Measurements from ENCODE around the gene PPP3CB.
A peak's percentile ranks its signal among the peaks of the same experiment; 100 is the strongest.

PPP3CB gene

DNA sequence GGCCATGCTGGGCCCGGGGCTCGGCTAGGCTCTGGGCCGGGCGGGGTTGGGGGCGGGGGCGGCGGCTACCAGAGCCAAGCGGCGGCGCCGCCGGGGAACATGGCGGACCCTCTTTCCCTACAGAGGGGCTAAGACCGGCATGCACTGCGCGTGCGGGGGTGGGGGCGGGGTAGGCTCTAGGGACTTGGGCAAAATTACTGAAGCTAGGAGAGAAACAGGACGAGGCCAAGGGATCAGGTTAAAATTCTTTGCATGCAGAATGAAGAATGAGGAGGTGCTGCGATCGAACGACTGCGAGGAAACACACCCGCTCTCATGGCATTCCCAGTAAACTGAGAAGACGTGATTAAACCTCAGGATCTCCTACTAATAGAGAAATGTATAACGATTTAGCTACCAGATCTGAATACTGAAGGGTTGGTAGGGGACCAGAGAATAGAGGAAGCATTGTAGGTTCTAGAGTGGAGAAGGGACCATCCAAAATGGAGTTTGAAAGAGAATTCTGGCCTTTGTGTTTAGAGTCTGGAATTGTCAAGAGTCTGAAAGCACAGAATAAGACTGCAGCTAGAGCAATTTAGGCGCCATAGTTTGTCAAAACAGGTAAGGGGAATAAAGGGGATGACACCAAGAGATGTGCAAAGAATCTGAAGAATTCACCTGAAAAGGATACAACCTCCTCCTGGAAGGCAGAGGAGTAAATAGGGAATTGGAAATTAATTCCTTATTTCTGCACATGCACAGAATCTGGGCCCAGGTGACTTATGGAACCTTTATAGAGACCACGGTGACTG is at the start of gene PPP3CB:
TSS of gene PPP3CB (minus strand) at position 141 of the 791 bp plus-strand sequence. CDS start at position 6, 135 bp downstream.
- peak in 54 of 56 donors; percentile 50 to 93 (median 85) for DNase-seq

DNA sequence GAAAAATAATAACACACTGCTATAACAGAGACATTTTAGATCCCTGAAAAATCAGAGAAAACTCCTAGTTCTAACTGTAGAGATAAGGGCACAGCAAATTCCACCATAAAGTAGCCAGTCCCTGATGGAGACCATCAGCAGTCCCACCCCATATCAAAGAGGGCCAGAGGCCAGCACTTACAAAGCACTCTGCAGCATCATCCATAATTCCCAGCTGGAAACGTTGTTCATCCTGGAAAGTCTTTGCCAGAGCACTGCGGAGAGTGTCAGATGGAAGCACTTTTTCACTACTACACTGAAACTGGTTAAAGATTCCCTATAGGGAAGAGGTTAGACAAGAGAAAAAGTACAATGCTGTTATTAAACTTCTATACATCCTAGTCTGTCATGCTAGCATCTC is 49.5 kb upstream of the PPP3CB start:
- no peak for DNase-seq

GRCh38 chr10:73537709-73538108 is 41.9 kb upstream of the PPP3CB start:
- no peak for DNase-seq

GRCh38 chr10:73537288-73537687 is 41.5 kb upstream of the PPP3CB start:
- no peak for DNase-seq

- no peak for DNase-seq
These were observed 39.0 kb upstream of the PPP3CB start for GRCh38 chr10:73534857-73535256.

GRCh38 chr10:73529089-73529832 is 33.4 kb upstream of the PPP3CB start:
- DNase-seq, result peak in 39 of 56 donors; percentile 1 to 65 (median 13)

DNA sequence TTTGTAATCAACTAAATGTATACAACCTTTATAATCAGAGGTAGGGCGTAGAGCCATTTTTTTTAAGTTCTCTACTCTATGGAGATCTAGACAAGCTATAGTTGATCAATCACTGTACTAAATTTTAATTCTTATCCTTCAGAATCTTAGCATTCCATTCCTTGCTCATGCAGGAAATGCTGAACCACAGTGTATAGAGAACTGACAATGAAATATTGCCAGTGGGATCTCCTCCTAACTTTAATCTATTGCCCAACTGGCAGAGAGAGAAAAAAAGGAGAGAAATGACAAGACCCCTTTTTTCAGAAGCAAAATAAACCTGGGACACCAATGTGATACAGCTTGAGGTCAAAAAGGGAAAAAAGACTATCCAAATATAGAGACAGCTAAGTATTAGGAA is 26.4 kb upstream of the PPP3CB start:
- no peak for DNase-seq

GRCh38 chr10:73519336-73519735 is 23.5 kb upstream of the PPP3CB start:
- no peak for DNase-seq

DNA sequence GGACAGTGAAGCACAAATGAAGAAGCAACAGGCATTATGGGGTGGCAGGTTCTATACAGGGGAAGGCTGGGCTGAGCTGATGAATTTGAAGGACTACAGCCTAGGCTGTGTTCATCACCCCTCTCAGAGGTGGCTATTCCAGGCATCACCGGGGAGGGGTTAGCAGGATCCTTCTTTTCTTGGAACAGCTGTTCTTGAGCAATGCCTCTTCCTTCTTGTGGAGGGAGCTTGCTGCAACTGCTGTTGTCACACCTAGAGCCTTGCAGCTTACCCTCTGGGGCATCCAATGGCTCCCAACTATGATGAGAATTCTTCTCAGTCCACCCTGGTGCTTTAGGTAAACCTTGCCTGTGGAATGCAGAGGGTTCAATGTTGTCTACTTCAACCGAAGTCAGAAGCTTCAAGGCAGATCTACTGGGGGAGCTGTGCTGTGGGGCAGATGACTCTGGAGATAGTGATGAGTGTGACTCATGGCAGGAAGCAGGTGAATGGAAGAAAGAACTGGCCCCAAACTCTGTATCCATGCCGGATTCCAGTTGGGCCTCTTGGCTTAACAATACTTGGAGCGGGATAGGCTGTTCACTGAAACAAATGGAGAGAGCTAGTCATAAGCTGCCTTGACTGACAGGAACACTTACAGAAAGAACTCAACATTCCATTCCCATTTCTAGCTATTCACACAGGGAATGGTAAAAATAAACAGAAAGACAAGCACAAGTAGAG is 21.5 kb upstream of the PPP3CB start:
- DNase-seq, result no peak

DNA sequence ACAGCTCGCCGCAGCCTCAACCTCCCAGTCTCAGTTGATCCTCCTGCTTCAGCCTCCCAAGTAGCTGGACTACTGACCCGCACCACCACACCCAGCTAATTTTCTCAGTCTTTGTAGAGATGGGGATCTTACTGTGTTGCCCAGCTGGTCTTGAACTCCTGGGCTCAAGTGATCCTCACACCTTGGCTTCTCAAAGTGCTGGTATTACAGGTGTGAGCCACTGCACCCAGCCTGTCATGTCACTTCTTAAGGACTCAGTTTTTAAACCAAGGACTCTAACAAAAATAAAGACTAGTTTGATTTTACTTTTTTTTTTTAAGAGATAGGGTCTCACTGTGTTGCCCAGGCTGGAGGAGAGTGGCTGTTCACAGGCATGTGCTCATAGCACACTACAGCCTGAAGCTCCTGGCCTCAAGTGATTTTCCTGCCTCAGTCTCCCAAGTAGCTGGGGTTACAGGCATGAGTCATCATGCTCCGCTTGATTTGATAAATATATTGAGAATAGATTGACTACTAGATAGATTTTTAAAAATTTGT is 16.5 kb upstream of the PPP3CB start:
- DNase-seq, result no peak

- DNase-seq, result no peak
These were observed 13.9 kb upstream of the PPP3CB start for GRCh38 chr10:73509695-73510094.

DNA sequence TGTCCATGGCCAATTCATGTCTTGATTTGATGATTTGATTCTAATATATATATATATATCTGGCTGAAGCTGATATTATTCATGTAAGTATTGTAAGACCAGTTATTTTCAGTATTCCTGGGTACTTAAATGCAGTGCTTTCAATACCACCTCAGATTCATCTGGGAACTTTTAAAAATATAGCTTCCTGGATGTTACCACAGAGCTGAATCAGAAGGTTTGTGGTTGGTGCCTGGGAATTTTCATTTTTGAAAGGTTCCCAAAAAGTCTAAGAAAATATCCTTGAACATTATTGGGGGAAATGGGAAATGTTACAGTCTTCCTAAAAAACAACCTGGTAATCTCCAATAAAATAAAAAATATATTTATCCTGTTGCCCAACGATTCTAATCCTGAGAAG is 10.7 kb upstream of the PPP3CB start:
- DNase-seq, result no peak

GRCh38 chr10:73506074-73506473 is 10.2 kb upstream of the PPP3CB start:
- no peak for DNase-seq

- no peak for DNase-seq
These were observed 7.2 kb upstream of the PPP3CB start for GRCh38 chr10:73503037-73503436.

DNA sequence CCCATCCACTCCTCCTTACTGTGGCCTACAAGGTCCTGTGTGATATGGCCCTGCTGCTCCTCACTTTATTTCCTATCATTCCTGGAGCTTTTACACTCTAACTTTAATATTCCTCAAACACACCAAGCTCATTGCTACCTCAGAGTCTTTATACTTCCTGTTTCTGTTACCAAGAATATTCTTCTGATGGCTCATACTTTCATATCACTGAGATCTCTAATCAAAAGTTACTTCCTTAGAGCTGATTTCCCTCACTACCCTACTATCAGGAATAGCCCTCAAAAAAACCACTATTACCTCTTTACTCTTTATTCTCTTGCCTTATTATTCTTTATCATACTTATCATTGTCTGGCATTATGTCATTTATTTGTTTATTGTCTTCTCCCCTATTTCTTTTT is 5.8 kb upstream of the PPP3CB start:
- no peak for DNase-seq

- no peak for DNase-seq
These were observed 1.8 kb upstream of the PPP3CB start for GRCh38 chr10:73497623-73498022.

GRCh38 chr10:73495226-73495883 is 469 bp downstream of the PPP3CB start:
- DNase-seq, result peak; percentile 40 to 93 (median 82)

DNA sequence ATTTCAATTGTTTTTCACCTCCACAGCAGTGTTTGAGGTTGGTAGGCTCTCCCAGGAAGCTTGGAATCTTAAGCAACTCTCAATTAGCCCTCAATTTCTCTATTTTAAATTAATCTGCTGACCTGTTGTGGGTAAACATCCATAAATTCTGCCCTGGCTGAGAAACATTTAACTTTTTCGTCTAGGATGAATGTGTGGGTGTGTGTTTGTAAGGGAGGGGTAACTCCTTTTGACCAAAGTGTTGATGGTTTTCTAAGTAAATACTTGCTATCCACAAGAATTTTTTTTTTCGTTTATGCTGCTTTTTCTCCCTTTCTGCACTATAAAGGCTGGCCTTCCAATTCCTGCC is 973 bp downstream of the PPP3CB start:
- DNase-seq, result no peak

DNA sequence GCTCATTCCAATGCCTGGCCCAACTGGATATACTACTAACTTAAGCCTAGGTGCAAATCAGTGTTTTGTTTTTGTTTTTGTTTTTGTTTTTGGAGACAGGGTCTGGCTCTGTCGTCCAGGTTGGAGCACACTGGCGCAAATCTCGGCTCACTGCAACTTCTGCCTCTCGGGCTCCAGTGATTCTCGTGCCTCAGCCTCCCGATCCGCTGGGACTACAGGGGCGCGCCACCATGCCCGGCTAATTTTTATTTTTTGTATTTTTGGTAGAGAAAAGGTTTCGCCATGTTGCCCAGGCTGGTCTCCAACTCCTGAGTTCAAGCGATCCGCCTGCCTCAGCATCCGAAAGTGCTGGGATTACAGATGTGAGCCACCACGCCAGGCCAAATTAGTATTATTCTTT is 1.6 kb downstream of the PPP3CB start:
- DNase-seq, result no peak

DNA sequence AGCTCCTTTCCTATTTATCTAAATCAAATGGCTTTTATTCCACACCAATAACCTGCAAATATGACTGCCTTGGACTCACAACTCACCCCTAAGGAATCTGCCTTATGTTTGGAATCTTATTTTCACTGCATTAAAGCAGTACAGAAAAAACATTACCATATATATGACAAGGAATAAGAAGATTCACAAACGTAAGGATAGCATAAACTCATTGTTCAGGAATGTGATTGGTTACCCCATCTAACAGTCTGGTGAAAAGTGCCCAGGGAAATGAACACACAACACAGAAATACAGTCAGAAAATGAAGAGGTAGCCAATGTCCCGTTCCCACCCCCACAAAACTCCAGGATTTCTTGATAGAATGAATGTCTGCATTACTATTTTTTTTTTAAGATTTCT is 2.0 kb downstream of the PPP3CB start:
- no peak for DNase-seq

DNA sequence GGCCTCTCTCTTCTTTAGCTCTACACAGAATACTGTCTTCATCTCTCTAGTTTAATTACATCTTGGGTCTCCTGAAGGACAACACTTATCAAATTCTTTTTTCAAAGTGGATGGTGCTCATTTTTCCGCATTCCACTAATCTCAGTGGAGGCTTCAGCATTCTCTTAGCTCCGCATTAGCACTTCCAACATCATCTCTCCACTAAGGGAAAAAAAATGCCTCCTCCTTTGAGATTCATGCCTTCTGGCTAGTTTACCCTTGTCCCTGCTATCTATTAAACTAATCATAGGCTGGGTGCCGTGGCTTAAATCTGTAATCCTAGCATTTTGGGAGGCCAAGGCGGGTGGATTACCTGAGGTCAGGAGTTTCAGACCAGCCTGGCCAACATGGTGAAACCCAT is 9.2 kb downstream of the PPP3CB start:
- DNase-seq, result no peak

Data from nucleus accumbens (tissue), 56 donors.